WTC11 (cell line): ENCODE results near the gene ANO2. TPM values are rescaled to one million over a fixed set of nuclear protein-coding genes. Genes with fewer than 3 reads are reported as not detected.

Experiments used
- ATAC-seq: fragments of 200-7000 bp; cut with Tn5 transposase; 2 replicates; pipeline ENCODE4 v1.10.0; 2021; ENCODE audit warnings: mild to moderate bottlenecking, moderate library complexity
- CTCF ChIA-PET: fragments of 300-600 bp; sonication (Branson Sonifier 250); formaldehyde crosslinking; loops from one replicate; lab custom pipeline; 2021; ENCODE audit warnings: antibody characterized with exemption; lab: Charles Lee
- POLR2A ChIA-PET: fragments of 350-600 bp; sonication (Branson Sonifier 250); formaldehyde crosslinking; loops from one replicate; lab custom pipeline; 2021; ENCODE audit warnings: antibody characterized with exemption; lab: Charles Lee
- DNase-seq: peaks from one replicate; pipeline ENCODE4 v3.0.0; 2021; ENCODE audit warnings: low spot score
- H3K27ac Mint-ChIP-seq: 2 replicates; pipeline ENCODE4 v1.8.0; 2021; ENCODE audit warnings: mixed read lengths
- H3K27me3 Mint-ChIP-seq: 2 replicates; pipeline ENCODE4 v1.8.0; 2021; ENCODE audit warnings: low read depth, mild to moderate bottlenecking, moderate library complexity, mixed read lengths
- H3K36me3 Mint-ChIP-seq: 2 replicates; pipeline ENCODE4 v1.8.0; 2021; ENCODE audit warnings: mixed read lengths
- H3K4me1 Mint-ChIP-seq: 2 replicates; pipeline ENCODE4 v1.8.0; 2022; ENCODE audit warnings: mixed read lengths
- H3K4me3 Mint-ChIP-seq: 2 replicates; pipeline ENCODE4 v1.8.0; 2021; ENCODE audit warnings: mild to moderate bottlenecking, moderate library complexity, mixed read lengths
- H3K9me3 Mint-ChIP-seq: 2 replicates; pipeline ENCODE4 v1.8.0; 2021; ENCODE audit warnings: mixed read lengths
- ATF1 ChIP-seq: sonication (generic); formaldehyde crosslinking; IDR thresholded peaks from 2 replicates; pipeline ENCODE4 v1.8.1; 2023; ENCODE audit warnings: mild to moderate bottlenecking, moderate library complexity, missing genetic modification reagents
- CREM ChIP-seq: sonication (generic); formaldehyde crosslinking; IDR thresholded peaks from 2 replicates; pipeline ENCODE4 v1.8.1; 2022; ENCODE audit warnings: mild to moderate bottlenecking, missing genetic modification reagents, moderate library complexity
- ELF4 ChIP-seq: sonication (generic); formaldehyde crosslinking; IDR thresholded peaks from 2 replicates; pipeline ENCODE4 v1.8.1; 2022; ENCODE audit warnings: low read depth, mild to moderate bottlenecking, moderate library complexity, missing genetic modification reagents
- FOXK1 ChIP-seq: sonication (generic); formaldehyde crosslinking; IDR thresholded peaks from 2 replicates; pipeline ENCODE4 v1.8.0; 2022; ENCODE audit warnings: mild to moderate bottlenecking, moderate library complexity, missing genetic modification reagents
- HMGA2 ChIP-seq: fragments of 250-450 bp; sonication (Bioruptor Pico); IDR thresholded peaks from 2 replicates; pipeline ENCODE4 v1.4.0; 2021; ENCODE audit warnings: mild to moderate bottlenecking, moderate library complexity
- JAZF1 ChIP-seq: fragments of 250-450 bp; sonication (Bioruptor Pico); IDR thresholded peaks from 2 replicates; pipeline ENCODE4 v1.9.0; 2021; ENCODE audit warnings: moderate library complexity, mild to moderate bottlenecking, inconsistent platforms
- NFE2L1 ChIP-seq: sonication (generic); formaldehyde crosslinking; IDR thresholded peaks from 2 replicates; pipeline ENCODE4 v1.8.1; 2023; ENCODE audit warnings: missing genetic modification reagents
- OVOL2 ChIP-seq: fragments of 250-450 bp; sonication (Bioruptor Pico); IDR thresholded peaks from 2 replicates; pipeline ENCODE4 v1.9.0; 2021; ENCODE audit warnings: mild to moderate bottlenecking, borderline replicate concordance
- SMAD3 ChIP-seq: sonication (generic); formaldehyde crosslinking; IDR thresholded peaks from 2 replicates; pipeline ENCODE4 v1.8.0; 2022; ENCODE audit warnings: missing genetic modification reagents, mild to moderate bottlenecking, borderline replicate concordance
- SMAD4 ChIP-seq: sonication (generic); formaldehyde crosslinking; IDR thresholded peaks from 2 replicates; pipeline ENCODE4 v1.8.0; 2022; ENCODE audit warnings: mild to moderate bottlenecking, missing genetic modification reagents
- total RNA-seq: library from RNA; stranded (reverse); gene quantifications from 3 replicates; pipeline ENCODE4 v1.2.3, GENCODE V29; 2021
- TF ChIP-seq, protein P1 (sequence below): fragments of 200-600 bp; IDR thresholded peaks from 2 replicates; pipeline ENCODE4 v1.8.0; 2022; ENCODE audit warnings: antibody characterized with exemption
- TF ChIP-seq, protein P2 (sequence below): fragments of 250-450 bp; sonication (Bioruptor Pico); IDR thresholded peaks from 2 replicates; pipeline ENCODE4 v1.9.0; 2021; ENCODE audit warnings: mild to moderate bottlenecking
- TF ChIP-seq, protein P3 (sequence below): sonication (generic); formaldehyde crosslinking; IDR thresholded peaks from 2 replicates; pipeline ENCODE4 v1.8.1; 2022; ENCODE audit warnings: mild to moderate bottlenecking, moderate library complexity, missing genetic modification reagents
- TF ChIP-seq, protein P4 (sequence below): sonication (generic); formaldehyde crosslinking; IDR thresholded peaks from 2 replicates; pipeline ENCODE4 v1.8.0; 2022; ENCODE audit warnings: mild to moderate bottlenecking, missing genetic modification reagents
- TF ChIP-seq, protein P5 (sequence below): sonication (generic); formaldehyde crosslinking; IDR thresholded peaks from 2 replicates; pipeline ENCODE4 v1.8.1; 2022; ENCODE audit warnings: missing genetic modification reagents, borderline replicate concordance

The ANO2 gene
- total RNA-seq, 1 experiment from 2014 or later, result 2.8 TPM

DNA sequence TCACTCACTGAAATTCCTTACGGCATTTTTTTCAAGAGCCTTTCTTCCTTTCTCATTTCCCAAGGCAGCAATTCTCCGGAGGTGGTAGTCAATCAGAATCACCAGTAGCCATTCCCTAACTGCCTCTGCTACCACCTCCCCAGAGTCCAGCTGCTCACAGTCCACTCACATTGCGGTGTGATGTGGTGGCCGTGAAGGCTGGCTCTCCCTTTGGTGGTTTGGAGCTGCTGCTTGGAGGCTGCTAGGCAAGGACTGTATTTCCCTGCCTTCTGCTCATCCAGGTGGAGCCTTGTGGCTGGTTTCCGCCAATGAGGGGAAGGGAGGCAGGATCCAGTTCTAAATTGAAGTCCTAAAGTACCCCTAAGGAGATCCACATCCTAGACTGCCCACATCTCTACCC, 222.0 kb downstream of the ANO2 start:
- DNase-seq, result no peak
- no peak for ATAC-seq
- TF ChIP-seq, protein P1, sequence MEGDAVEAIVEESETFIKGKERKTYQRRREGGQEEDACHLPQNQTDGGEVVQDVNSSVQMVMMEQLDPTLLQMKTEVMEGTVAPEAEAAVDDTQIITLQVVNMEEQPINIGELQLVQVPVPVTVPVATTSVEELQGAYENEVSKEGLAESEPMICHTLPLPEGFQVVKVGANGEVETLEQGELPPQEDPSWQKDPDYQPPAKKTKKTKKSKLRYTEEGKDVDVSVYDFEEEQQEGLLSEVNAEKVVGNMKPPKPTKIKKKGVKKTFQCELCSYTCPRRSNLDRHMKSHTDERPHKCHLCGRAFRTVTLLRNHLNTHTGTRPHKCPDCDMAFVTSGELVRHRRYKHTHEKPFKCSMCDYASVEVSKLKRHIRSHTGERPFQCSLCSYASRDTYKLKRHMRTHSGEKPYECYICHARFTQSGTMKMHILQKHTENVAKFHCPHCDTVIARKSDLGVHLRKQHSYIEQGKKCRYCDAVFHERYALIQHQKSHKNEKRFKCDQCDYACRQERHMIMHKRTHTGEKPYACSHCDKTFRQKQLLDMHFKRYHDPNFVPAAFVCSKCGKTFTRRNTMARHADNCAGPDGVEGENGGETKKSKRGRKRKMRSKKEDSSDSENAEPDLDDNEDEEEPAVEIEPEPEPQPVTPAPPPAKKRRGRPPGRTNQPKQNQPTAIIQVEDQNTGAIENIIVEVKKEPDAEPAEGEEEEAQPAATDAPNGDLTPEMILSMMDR, result no peak
- Mint-ChIP-seq H3K4me1 (peaks cover 4% of the 10 kb centered on the region), H3K27me3 (no peaks in the 10 kb centered on the region), H3K4me3 (no peak overlapping the region), H3K9me3 (no peaks in the 10 kb centered on the region), H3K27ac (no peak overlapping the region), H3K36me3 (no peaks in the 10 kb centered on the region)
- ChIA-PET POLR2A (no interaction called here), CTCF (interaction anchor here (0.7 to 1.8 kb wide), 5 partner anchors 21 to 295 kb away, joined by 3 to 7 read pairs (median 4); no protein-coding TSS in a partner anchor)

DNA sequence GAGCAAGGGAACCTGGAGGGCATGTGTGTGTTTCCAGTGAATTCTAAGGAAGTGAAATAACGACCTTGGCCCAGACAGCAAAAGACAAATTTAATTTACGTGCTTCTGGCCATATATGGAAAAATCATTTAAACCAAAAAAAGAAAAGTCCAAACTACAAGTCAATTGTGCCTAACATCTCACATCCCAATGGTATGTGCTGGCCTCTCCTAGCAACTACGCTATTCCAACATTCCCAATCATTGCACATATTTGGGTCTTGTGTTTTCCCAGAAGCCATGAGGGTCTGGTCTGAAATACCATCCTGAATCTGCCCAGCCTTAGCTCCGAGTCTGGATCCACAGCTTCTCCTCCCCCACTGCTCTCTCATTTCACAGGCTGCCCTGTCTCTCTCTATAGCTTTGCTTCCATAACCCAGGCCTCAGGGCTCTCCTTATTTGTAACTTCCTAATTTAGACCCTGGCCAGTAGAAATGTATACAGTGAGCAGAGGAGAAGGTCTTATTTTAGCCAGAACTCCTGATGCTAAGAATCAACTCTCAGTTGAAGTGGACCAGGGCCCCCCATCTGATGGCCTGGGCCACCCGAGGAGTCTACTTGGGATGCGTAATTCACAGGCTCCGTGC, 224.6 kb downstream of the ANO2 start:
- Mint-ChIP-seq H3K9me3 (no peaks in the 10 kb centered on the region), H3K4me1 (peaks cover 4% of the 10 kb centered on the region), H3K36me3 (no peaks in the 10 kb centered on the region), H3K27me3 (no peaks in the 10 kb centered on the region), H3K27ac (no peak overlapping the region), H3K4me3 (no peak overlapping the region)
- ChIA-PET POLR2A (interaction anchor here (0.6 kb wide), 1 partner anchor 41 kb away, joined by 3 read pairs; no protein-coding TSS in a partner anchor), CTCF (no interaction called here)
- ATAC-seq (no peak), DNase-seq (no peak)
- no peak for TF ChIP-seq ATF1 (CRISPR knock-in tag)
- TF ChIP-seq, protein P2, sequence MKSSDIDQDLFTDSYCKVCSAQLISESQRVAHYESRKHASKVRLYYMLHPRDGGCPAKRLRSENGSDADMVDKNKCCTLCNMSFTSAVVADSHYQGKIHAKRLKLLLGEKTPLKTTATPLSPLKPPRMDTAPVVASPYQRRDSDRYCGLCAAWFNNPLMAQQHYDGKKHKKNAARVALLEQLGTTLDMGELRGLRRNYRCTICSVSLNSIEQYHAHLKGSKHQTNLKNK (CRISPR knock-in tag), result no peak
- no peak for TF ChIP-seq CREM (CRISPR knock-in tag)
- TF ChIP-seq ELF4, result no peak
- no peak for TF ChIP-seq HMGA2 (CRISPR knock-in tag)
- TF ChIP-seq, protein P3, sequence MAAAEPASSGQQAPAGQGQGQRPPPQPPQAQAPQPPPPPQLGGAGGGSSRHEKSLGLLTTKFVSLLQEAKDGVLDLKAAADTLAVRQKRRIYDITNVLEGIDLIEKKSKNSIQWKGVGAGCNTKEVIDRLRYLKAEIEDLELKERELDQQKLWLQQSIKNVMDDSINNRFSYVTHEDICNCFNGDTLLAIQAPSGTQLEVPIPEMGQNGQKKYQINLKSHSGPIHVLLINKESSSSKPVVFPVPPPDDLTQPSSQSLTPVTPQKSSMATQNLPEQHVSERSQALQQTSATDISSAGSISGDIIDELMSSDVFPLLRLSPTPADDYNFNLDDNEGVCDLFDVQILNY, result no peak
- TF ChIP-seq NFE2L1, result no peak
- TF ChIP-seq, protein P4, sequence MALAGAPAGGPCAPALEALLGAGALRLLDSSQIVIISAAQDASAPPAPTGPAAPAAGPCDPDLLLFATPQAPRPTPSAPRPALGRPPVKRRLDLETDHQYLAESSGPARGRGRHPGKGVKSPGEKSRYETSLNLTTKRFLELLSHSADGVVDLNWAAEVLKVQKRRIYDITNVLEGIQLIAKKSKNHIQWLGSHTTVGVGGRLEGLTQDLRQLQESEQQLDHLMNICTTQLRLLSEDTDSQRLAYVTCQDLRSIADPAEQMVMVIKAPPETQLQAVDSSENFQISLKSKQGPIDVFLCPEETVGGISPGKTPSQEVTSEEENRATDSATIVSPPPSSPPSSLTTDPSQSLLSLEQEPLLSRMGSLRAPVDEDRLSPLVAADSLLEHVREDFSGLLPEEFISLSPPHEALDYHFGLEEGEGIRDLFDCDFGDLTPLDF, result no peak
- TF ChIP-seq OVOL2 (CRISPR knock-in tag), result no peak
- TF ChIP-seq SMAD4, result no peak
- TF ChIP-seq, protein P5, sequence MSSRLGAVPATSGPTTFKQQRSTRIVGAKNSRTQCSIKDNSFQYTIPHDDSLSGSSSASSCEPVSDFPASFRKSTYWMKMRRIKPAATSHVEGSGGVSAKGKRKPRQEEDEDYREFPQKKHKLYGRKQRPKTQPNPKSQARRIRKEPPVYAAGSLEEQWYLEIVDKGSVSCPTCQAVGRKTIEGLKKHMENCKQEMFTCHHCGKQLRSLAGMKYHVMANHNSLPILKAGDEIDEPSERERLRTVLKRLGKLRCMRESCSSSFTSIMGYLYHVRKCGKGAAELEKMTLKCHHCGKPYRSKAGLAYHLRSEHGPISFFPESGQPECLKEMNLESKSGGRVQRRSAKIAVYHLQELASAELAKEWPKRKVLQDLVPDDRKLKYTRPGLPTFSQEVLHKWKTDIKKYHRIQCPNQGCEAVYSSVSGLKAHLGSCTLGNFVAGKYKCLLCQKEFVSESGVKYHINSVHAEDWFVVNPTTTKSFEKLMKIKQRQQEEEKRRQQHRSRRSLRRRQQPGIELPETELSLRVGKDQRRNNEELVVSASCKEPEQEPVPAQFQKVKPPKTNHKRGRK (CRISPR knock-in tag), result no peak
- no peak for TF ChIP-seq FOXK1

DNA sequence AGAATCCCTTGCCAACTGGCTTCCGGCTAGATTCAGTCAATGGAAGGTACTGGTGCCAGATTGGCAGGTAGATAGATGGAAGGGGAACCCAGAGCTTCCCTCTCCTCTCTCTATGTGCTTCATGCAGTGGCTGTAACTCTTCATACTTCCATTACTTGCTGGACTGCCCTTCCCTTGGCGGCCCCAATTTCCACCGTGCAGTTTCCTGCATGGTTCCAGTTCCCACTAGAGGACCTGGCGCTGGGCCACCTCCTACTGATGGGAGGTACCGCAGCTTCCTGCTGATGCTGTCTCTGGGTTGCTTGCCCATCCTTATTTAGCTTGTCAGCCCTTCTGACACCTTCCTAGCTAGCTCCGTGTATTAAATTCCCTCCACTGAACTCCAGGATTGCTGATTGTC, 226.4 kb downstream of the ANO2 start:
- no peak for DNase-seq
- CTCF ChIA-PET, result interaction anchor here (1.2 kb wide), 2 partner anchors 27 to 70 kb away, joined by 4 read pairs; no protein-coding TSS in a partner anchor
- no peaks in the 10 kb centered on the region for H3K36me3 Mint-ChIP-seq
- no peak for ATAC-seq
- no peak for TF ChIP-seq JAZF1 (CRISPR knock-in tag)
- TF ChIP-seq SMAD3, result no peak
- H3K9me3 Mint-ChIP-seq, result no peaks in the 10 kb centered on the region
- H3K4me1 Mint-ChIP-seq, result no peaks in the 10 kb centered on the region
- H3K27me3 Mint-ChIP-seq, result no peaks in the 10 kb centered on the region
- H3K4me3 Mint-ChIP-seq, result no peak overlapping the region
- no peak overlapping the region for H3K27ac Mint-ChIP-seq
- POLR2A ChIA-PET, result interaction anchor here (1.2 kb wide), 1 partner anchor 17 kb away, joined by 3 read pairs; no protein-coding TSS in a partner anchor
